Measurements from ENCODE around the gene ABCC12.

- TF ChIP-seq CTCF (IDR thresholded peaks at IDR 0.05; ENCODE audit: extremely low read depth in 1 of 2, insufficient read depth in 1 of 2, low read depth in 1 of 2, low read length in 2 of 2): no peak
- TF ChIP-seq POLR2A (IDR thresholded peaks at IDR 0.05; ENCODE audit: low read depth, low read length): no peak
- TF ChIP-seq JUN (IDR thresholded peaks at IDR 0.05; ENCODE audit: borderline replicate concordance, insufficient read depth, insufficient read length, low read depth): no peak
- TF ChIP-seq MYC (IDR thresholded peaks at IDR 0.05; ENCODE audit: low read depth, low read length): no peak
- no peak for TF ChIP-seq EZH2 (IDR thresholded peaks at IDR 0.05; ENCODE audit: borderline replicate concordance, low read depth, low read length, severe bottlenecking)
- no peak for TF ChIP-seq GATA2 (IDR thresholded peaks at IDR 0.05; ENCODE audit: insufficient read depth, insufficient read length, low read depth, low read length)
- TF ChIP-seq POLR2AphosphoS5 (IDR thresholded peaks at IDR 0.05; ENCODE audit: insufficient read depth, low read depth, low read length): no peak
- TF ChIP-seq FOS (IDR thresholded peaks at IDR 0.05; ENCODE audit: borderline replicate concordance, insufficient read depth, low read length): no peak
- TF ChIP-seq MAX (IDR thresholded peaks at IDR 0.05; ENCODE audit: insufficient read depth, insufficient read length): no peak
Observed at GRCh38 chr16:48106446-48106845, 49.3 kb downstream of the ABCC12 start.

Data from endothelial cell of umbilical vein (primary cell).